BE2C (cell line): ENCODE data around the gene OLFML2A.

ENCODE experiments used
- DNase-seq: peaks from one replicate; pipeline ENCODE4 v3.0.0-alpha.2; 2020
- H3K27me3 ChIP-seq: fragments of 250-450 bp; sonication (Bioruptor Pico); 2 replicates; pipeline ENCODE4 v1.5.1; 2020; ENCODE audit warnings: mild to moderate bottlenecking
- H3K36me3 ChIP-seq: fragments of 250-450 bp; sonication (Bioruptor Pico); 2 replicates; pipeline ENCODE4 v1.5.1; 2020; ENCODE audit warnings: mild to moderate bottlenecking
- H3K4me1 ChIP-seq: fragments of 250-450 bp; sonication (Bioruptor Pico); 2 replicates; pipeline ENCODE4 v1.5.1; 2020
- H3K4me3 ChIP-seq: 2 replicates; pipeline ENCODE4 v1.5.1; 2011; ENCODE audit warnings: low read depth, low read length
- H3K9me3 ChIP-seq: fragments of 250-450 bp; sonication (Bioruptor Pico); 2 replicates; pipeline ENCODE4 v1.5.1; 2020
- CTCF ChIP-seq: IDR thresholded peaks from 2 replicates; pipeline ENCODE4 v1.5.1; 2012; ENCODE audit warnings: mild to moderate bottlenecking, low read depth, low read length

The OLFML2A gene

GRCh38 chr9:124779368-124780059 is 2.6 kb downstream of the OLFML2A start:
- no peak for TF ChIP-seq CTCF
- no peaks in the 10 kb centered on the region for H3K9me3 ChIP-seq
- DNase-seq, result no peak
- H3K4me3 ChIP-seq, result no peak overlapping the region
- no peaks in the 10 kb centered on the region for H3K36me3 ChIP-seq
- peaks cover 18% of the 10 kb centered on the region for H3K27me3 ChIP-seq
- no peaks in the 10 kb centered on the region for H3K4me1 ChIP-seq

GRCh38 chr9:124780060-124780756 is 3.3 kb downstream of the OLFML2A start:
- Histone ChIP-seq H3K4me1 (no peaks in the 10 kb centered on the region), H3K36me3 (no peaks in the 10 kb centered on the region), H3K27me3 (peaks cover 18% of the 10 kb centered on the region), H3K4me3 (no peak overlapping the region), H3K9me3 (no peaks in the 10 kb centered on the region)
- no peak for TF ChIP-seq CTCF
- no peak for DNase-seq

- DNase-seq, result no peak
- TF ChIP-seq CTCF, result no peak
- H3K4me3 ChIP-seq, result no peak overlapping the region
- peaks cover 18% of the 10 kb centered on the region for H3K27me3 ChIP-seq
- H3K4me1 ChIP-seq, result no peaks in the 10 kb centered on the region
- H3K36me3 ChIP-seq, result no peaks in the 10 kb centered on the region
- H3K9me3 ChIP-seq, result no peaks in the 10 kb centered on the region
These were observed 3.8 kb downstream of the OLFML2A start for GRCh38 chr9:124780757-124781151.

GRCh38 chr9:124781967-124782660 is 5.2 kb downstream of the OLFML2A start:
- DNase-seq, result no peak
- no peaks in the 10 kb centered on the region for H3K4me1 ChIP-seq

GRCh38 chr9:124782661-124783574 is 6.0 kb downstream of the OLFML2A start:
- DNase-seq, result no peak
- Histone ChIP-seq H3K9me3 (no peaks in the 10 kb centered on the region), H3K27me3 (peaks cover under 1% of the 10 kb centered on the region), H3K4me3 (no peak overlapping the region), H3K4me1 (no peaks in the 10 kb centered on the region), H3K36me3 (no peaks in the 10 kb centered on the region)
- TF ChIP-seq CTCF, result no peak

More at GRCh38 chr9:124781967-124782660, 5.2 kb downstream of the OLFML2A start:
- Histone ChIP-seq H3K27me3 (peaks cover 8% of the 10 kb centered on the region), H3K4me3 (no peak overlapping the region), H3K36me3 (no peaks in the 10 kb centered on the region), H3K9me3 (no peaks in the 10 kb centered on the region)
- no peak for TF ChIP-seq CTCF
